ENCODE results near the gene USP51.
"Not testable (repeated sequence)": the region's sequence is repeated elsewhere in the genome, so short reads cannot be mapped to it uniquely, and the experiment has no call there.

Gene USP51

DNA sequence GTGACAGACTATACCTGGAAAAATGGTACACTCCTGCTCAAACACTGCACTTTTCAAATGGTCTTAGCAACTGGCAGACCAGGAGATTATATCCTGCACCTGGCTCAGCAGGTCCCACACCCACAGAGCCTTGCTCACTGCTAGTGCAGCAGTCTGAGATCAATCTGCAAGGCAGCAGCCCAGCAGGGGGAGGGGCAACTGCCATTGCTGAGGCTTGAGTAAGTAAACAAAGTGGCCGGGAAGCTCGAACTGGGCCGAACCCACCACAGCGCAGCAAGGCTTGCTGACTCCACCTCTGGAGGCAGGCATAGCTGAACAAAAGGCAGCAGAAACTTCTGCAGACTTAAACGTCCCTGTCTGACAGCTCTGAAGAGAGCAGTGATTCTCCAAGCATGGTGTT, 46.2 kb downstream of the USP51 start:
- not testable (repeated sequence) for H3K4me3 ChIP-seq (ENCODE audit: low read depth in 1 of 2, low read length in 2 of 2); H3K9ac ChIP-seq (ENCODE audit: low read depth in 1 of 2, low read length in 2 of 2); H3K9me3 ChIP-seq (ENCODE audit: control insufficient read depth in 1 of 2, low read length in 2 of 2); H3K27me3 ChIP-seq (ENCODE audit: control insufficient read depth in 1 of 2, insufficient read depth in 2 of 2, low read length in 2 of 2); H3K36me3 ChIP-seq (ENCODE audit: control insufficient read depth in 1 of 2, insufficient read depth in 2 of 2, low read length in 2 of 2); H3K27ac ChIP-seq (ENCODE audit: low read depth, low read length); H3K4me1 ChIP-seq (ENCODE audit: control insufficient read depth in 1 of 2, insufficient read depth in 2 of 2, low read length in 2 of 2)

Data from duodenal mucosa (tissue), 2 donors.